DND-41 (cell line): ENCODE data around the gene DCHS1.

Source experiments
- ATAC-seq: fragments of 200-7000 bp; cut with Tn5 transposase; 3 replicates; pipeline ENCODE4 v1.9.1; 2021; ENCODE audit warnings: low read depth; ENCODE audit not compliant: insufficient read depth
- DNase-seq: peaks from one replicate; pipeline ENCODE4 v3.0.0-alpha.2; 2020
- H2AFZ ChIP-seq: 2 replicates; pipeline ENCODE4 v1.6.0; 2012; ENCODE audit warnings: low read depth, low read length
- H3K27ac ChIP-seq: 2 replicates; pipeline ENCODE4 v1.5.1; 2012; ENCODE audit warnings: low read length, inconsistent platforms
- H3K27me3 ChIP-seq: fragments of 200-600 bp; sonication (generic); 2 replicates; pipeline ENCODE4 v1.6.0; 2012; ENCODE audit warnings: low read length, mild to moderate bottlenecking, inconsistent platforms; ENCODE audit not compliant: insufficient read depth, poor library complexity
- H3K36me3 ChIP-seq: 2 replicates; pipeline ENCODE4 v1.5.1; 2012; ENCODE audit warnings: low read length, inconsistent platforms; ENCODE audit not compliant: insufficient read depth
- H3K4me1 ChIP-seq: 2 replicates; pipeline ENCODE4 v1.5.1; 2012; ENCODE audit warnings: mild to moderate bottlenecking, low read length; ENCODE audit not compliant: insufficient read depth
- H3K4me2 ChIP-seq: 2 replicates; pipeline ENCODE4 v1.6.0; 2012; ENCODE audit warnings: mild to moderate bottlenecking, moderate library complexity, low read length, inconsistent platforms; ENCODE audit not compliant: insufficient read depth
- H3K4me3 ChIP-seq, 2 experiments: fragments of 200-600 bp in 1 of 2; shearing (Covaris generic) in 1 of 2; 2 replicates each; pipeline ENCODE4 v1.5.1; 2012 to 2016; ENCODE audit warnings: inconsistent platforms in 2 of 2, low read length in 2 of 2, mild to moderate bottlenecking in 2 of 2, low read depth in 1 of 2, moderate library complexity in 1 of 2
- H3K79me2 ChIP-seq: 2 replicates; pipeline ENCODE4 v1.6.0; 2012; ENCODE audit warnings: low read length, inconsistent platforms; ENCODE audit not compliant: insufficient read depth
- H3K9ac ChIP-seq: 2 replicates; pipeline ENCODE4 v1.6.0; 2012; ENCODE audit warnings: low read depth, mild to moderate bottlenecking, inconsistent platforms, low read length, moderate library complexity
- H3K9me3 ChIP-seq: 2 replicates; pipeline ENCODE4 v1.5.1; 2012; ENCODE audit warnings: low read length, moderate library complexity, mild to moderate bottlenecking, inconsistent platforms; ENCODE audit not compliant: insufficient read depth, severe bottlenecking
- H4K20me1 ChIP-seq: 2 replicates; pipeline ENCODE4 v1.6.0; 2012; ENCODE audit warnings: low read length; ENCODE audit not compliant: insufficient read depth
- CTCF ChIP-seq: IDR thresholded peaks from 2 replicates; pipeline ENCODE4 v1.5.1; 2012; ENCODE audit warnings: borderline replicate concordance, low read length, moderate library complexity, mild to moderate bottlenecking; ENCODE audit not compliant: poor library complexity, severe bottlenecking; ENCODE audit errors: extremely low read depth
- EZH2 ChIP-seq: IDR thresholded peaks from 3 replicates; pipeline ENCODE4 v1.6.1; 2012; ENCODE audit warnings: borderline replicate concordance, low read depth, mild to moderate bottlenecking, moderate library complexity, low read length, inconsistent platforms; ENCODE audit not compliant: severe bottlenecking

Gene DCHS1

DNA sequence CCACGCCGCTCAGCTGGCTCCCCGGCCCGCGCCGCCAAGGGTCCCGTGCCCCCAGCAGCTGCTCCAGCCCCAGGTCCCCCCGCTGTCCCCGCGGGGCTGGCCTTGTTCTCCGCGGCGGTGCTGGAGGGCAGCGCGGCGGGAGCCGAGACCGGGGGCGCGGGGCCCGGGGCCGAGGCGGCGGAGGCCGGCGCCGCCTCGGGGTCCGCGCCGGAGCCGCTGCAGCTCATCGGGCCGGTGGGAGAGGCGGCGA, 43.7 kb downstream of the DCHS1 start:
- DNase-seq, result no peak
- H2AFZ ChIP-seq, result peak overlapping the region; percentile 61; the same call in 1 of the 2 replicates

DNA sequence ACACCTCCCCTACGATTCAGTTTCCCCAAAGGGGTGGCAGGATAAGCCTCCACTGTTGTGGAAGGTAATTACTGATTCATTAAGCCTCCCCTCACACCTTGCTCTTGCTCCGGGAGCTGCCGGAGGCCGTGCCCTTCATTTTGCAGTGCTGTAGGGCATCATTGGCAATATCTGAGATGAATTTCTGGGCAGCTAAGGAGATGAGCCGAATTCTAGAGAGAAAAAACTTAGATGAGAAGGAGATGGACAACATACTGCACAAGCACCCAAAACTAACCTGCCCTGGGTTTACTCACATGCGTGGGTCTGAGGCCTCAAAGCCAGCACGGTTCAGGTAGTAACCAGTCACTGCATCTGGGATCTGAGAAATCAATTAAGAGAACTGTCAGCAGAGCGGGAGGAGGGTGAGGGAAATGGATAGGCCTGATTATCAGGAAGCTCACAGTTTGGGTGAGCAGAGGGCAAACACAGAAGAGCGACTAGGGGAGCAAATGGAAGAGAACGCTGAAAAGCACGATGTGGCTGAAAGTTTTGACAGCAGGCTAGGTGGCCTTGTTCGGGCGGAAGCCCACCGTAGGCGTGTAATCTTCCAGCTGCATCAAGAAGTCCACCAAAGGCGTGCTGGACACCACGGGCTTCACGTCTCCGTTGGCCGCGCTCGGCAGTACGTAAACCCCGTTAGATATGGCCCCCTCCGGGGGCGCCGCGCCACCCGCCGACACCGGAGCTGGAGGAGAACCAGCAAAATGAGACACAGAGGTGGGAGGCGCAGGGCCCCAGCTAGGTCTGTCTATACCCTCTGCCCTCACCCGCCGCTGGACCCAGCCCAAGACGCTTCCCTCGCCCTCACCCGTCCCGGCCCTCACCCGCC, 44.3 kb downstream of the DCHS1 start:
- TF ChIP-seq EZH2 (no peak), CTCF (no peak)
- H3K27ac ChIP-seq, result peak overlapping the region; percentile 75
- H3K4me2 ChIP-seq, result peak overlapping the region; percentile 99
- peak overlapping the region; percentile 69 to 74 for H3K4me3 ChIP-seq
- H3K4me1 ChIP-seq, result peaks cover 53% of the 10 kb centered on the region
- no peaks in the 10 kb centered on the region for H3K27me3 ChIP-seq
- H3K36me3 ChIP-seq, result peaks cover 63% of the 10 kb centered on the region
- peaks cover 30% of the 10 kb centered on the region for H3K79me2 ChIP-seq
- H2AFZ ChIP-seq, result peak overlapping the region; percentile 61; the same call in 1 of the 2 replicates
- DNase-seq (peak; percentile 46), ATAC-seq (peak; percentile 18)
- H3K9ac ChIP-seq, result peak overlapping the region; percentile 72
- H3K9me3 ChIP-seq, result no peaks in the 10 kb centered on the region
- peaks cover 19% of the 10 kb centered on the region for H4K20me1 ChIP-seq

More for the DNA sequence above, 43.7 kb downstream of the DCHS1 start:
- peak overlapping the region; percentile 75 for H3K27ac ChIP-seq
- H3K36me3 ChIP-seq, result peaks cover 67% of the 10 kb centered on the region
- H3K9me3 ChIP-seq, result no peaks in the 10 kb centered on the region
- peaks cover 19% of the 10 kb centered on the region for H4K20me1 ChIP-seq
- peak overlapping the region; percentile 99 for H3K4me2 ChIP-seq
- peak overlapping the region; percentile 69 to 74 for H3K4me3 ChIP-seq
- H3K79me2 ChIP-seq, result peaks cover 27% of the 10 kb centered on the region
- no peak; the same call in 2 of the 3 replicates for ATAC-seq
- H3K9ac ChIP-seq, result peak overlapping the region; percentile 72
- TF ChIP-seq CTCF (no peak), EZH2 (no peak)
- no peaks in the 10 kb centered on the region for H3K27me3 ChIP-seq
- peaks cover 48% of the 10 kb centered on the region for H3K4me1 ChIP-seq

GRCh38 chr11:6610591-6610990, 45.0 kb downstream of the DCHS1 start:
- DNase-seq (no peak), ATAC-seq (no peak)
- Histone ChIP-seq H3K9me3 (no peaks in the 10 kb centered on the region), H3K27me3 (no peaks in the 10 kb centered on the region), H2AFZ (no peak overlapping the region), H3K27ac (peak overlapping the region; percentile 75), H3K36me3 (peaks cover 55% of the 10 kb centered on the region), H3K79me2 (peaks cover 35% of the 10 kb centered on the region), H3K4me3 (peak overlapping the region in 1 of 2 experiments; percentile 69; a peak in 2 of 4 replicates), H3K9ac (peak overlapping the region; percentile 72), H4K20me1 (peaks cover 19% of the 10 kb centered on the region), H3K4me1 (peaks cover 60% of the 10 kb centered on the region), H3K4me2 (peak overlapping the region; percentile 99)
- no peak for TF ChIP-seq EZH2
- TF ChIP-seq CTCF, result no peak
